PC-3 (cell line): ENCODE results near the gene CA5A.
"Not testable (repeated sequence)": the region's sequence is repeated elsewhere in the genome, so short reads cannot be mapped to it uniquely, and the experiment has no call there.

Experiments
- CTCF ChIP-seq: fragments of 300-600 bp; sonication (generic); conservative IDR thresholded peaks from 2 replicates; pipeline ENCODE4 v1.5.1; 2017; ENCODE audit warnings: antibody characterized with exemption, low read depth, mild to moderate bottlenecking, low read length
- EZH2 ChIP-seq: fragments of 300-600 bp; sonication (generic); IDR thresholded peaks from one replicate; pipeline ENCODE4 v1.6.1; 2017; ENCODE audit warnings: antibody characterized with exemption, mild to moderate bottlenecking, low read length; ENCODE audit not compliant: unreplicated experiment

- not testable (repeated sequence) for TF ChIP-seq CTCF, EZH2
These were observed 70.3 kb downstream of the CA5A start for GRCh38 chr16:87865902-87866555.
